ENCODE data around the gene CD177. TPM values are rescaled to one million over a fixed set of nuclear protein-coding genes. Genes with fewer than 3 reads are reported as not detected.
"Not testable (repeated sequence)": the region's sequence is repeated elsewhere in the genome, so short reads cannot be mapped to it uniquely, and the experiment has no call there.

CD177 gene
- total RNA-seq, 1 donor from 2014 or later: not detected

- Mint-ChIP-seq H3K9me3 (no peaks in the 10 kb centered on the region), H3K4me3 (no peak overlapping the region), H3K36me3 (ENCODE audit: low read depth) (no peaks in the 10 kb centered on the region), H3K27me3 (ENCODE audit: insufficient read depth) (peaks cover 2% of the 10 kb centered on the region), H3K4me1 (ENCODE audit: low read depth) (no peaks in the 10 kb centered on the region), H3K27ac (no peak overlapping the region)
- intact Hi-C loops (cut with micrococcal nuclease): no loop called here
- DNase-seq (ENCODE audit: low spot score): no peak
Observed at GRCh38 chr19:43318796-43319314, 34.6 kb upstream of the CD177 start.

- intact Hi-C loops (cut with micrococcal nuclease): no loop called here
- Mint-ChIP-seq H3K4me3 (no peak overlapping the region), H3K9me3 (no peaks in the 10 kb centered on the region), H3K27ac (no peak overlapping the region), H3K27me3 (ENCODE audit: insufficient read depth) (peaks cover 2% of the 10 kb centered on the region), H3K4me1 (ENCODE audit: low read depth) (no peaks in the 10 kb centered on the region), H3K36me3 (ENCODE audit: low read depth) (no peaks in the 10 kb centered on the region)
- no peak for DNase-seq (ENCODE audit: low spot score)
Observed at GRCh38 chr19:43320546-43320945, 32.9 kb upstream of the CD177 start.

GRCh38 chr19:43326761-43327160 is 26.7 kb upstream of the CD177 start:
- H3K4me3 Mint-ChIP-seq; H3K27ac Mint-ChIP-seq; intact Hi-C loops (cut with micrococcal nuclease); H3K36me3 Mint-ChIP-seq (ENCODE audit: low read depth); H3K4me1 Mint-ChIP-seq (ENCODE audit: low read depth); H3K27me3 Mint-ChIP-seq (ENCODE audit: insufficient read depth); H3K9me3 Mint-ChIP-seq; DNase-seq (ENCODE audit: low spot score): not testable (repeated sequence)

GRCh38 chr19:43328561-43328960 is 24.9 kb upstream of the CD177 start:
- H3K36me3 Mint-ChIP-seq (ENCODE audit: low read depth); DNase-seq (ENCODE audit: low spot score); H3K27ac Mint-ChIP-seq; H3K27me3 Mint-ChIP-seq (ENCODE audit: insufficient read depth); H3K9me3 Mint-ChIP-seq; H3K4me1 Mint-ChIP-seq (ENCODE audit: low read depth); H3K4me3 Mint-ChIP-seq; intact Hi-C loops (cut with micrococcal nuclease): not testable (repeated sequence)

GRCh38 chr19:43329049-43329448 is 24.4 kb upstream of the CD177 start:
- H3K9me3 Mint-ChIP-seq; DNase-seq (ENCODE audit: low spot score); H3K27me3 Mint-ChIP-seq (ENCODE audit: insufficient read depth); H3K27ac Mint-ChIP-seq; H3K4me3 Mint-ChIP-seq; intact Hi-C loops (cut with micrococcal nuclease); H3K36me3 Mint-ChIP-seq (ENCODE audit: low read depth); H3K4me1 Mint-ChIP-seq (ENCODE audit: low read depth): not testable (repeated sequence)

GRCh38 chr19:43329989-43330388 is 23.5 kb upstream of the CD177 start:
- Mint-ChIP-seq H3K4me3 (no peak overlapping the region), H3K36me3 (ENCODE audit: low read depth) (no peaks in the 10 kb centered on the region), H3K27ac (no peak overlapping the region), H3K9me3 (no peaks in the 10 kb centered on the region), H3K27me3 (ENCODE audit: insufficient read depth) (no peaks in the 10 kb centered on the region), H3K4me1 (ENCODE audit: low read depth) (no peaks in the 10 kb centered on the region)
- no peak for DNase-seq (ENCODE audit: low spot score)
- intact Hi-C loops (cut with micrococcal nuclease): no loop called here

- Mint-ChIP-seq H3K9me3 (no peaks in the 10 kb centered on the region), H3K27me3 (ENCODE audit: insufficient read depth) (no peaks in the 10 kb centered on the region), H3K4me3 (no peak overlapping the region), H3K36me3 (ENCODE audit: low read depth) (no peaks in the 10 kb centered on the region), H3K27ac (no peak overlapping the region), H3K4me1 (ENCODE audit: low read depth) (no peaks in the 10 kb centered on the region)
- intact Hi-C loops (cut with micrococcal nuclease): no loop called here
- DNase-seq (ENCODE audit: low spot score): no peak
Observed at GRCh38 chr19:43330726-43331434, 22.6 kb upstream of the CD177 start.

GRCh38 chr19:43331435-43332010 is 22.0 kb upstream of the CD177 start:
- Mint-ChIP-seq H3K27ac (no peak overlapping the region), H3K9me3 (no peaks in the 10 kb centered on the region), H3K4me1 (ENCODE audit: low read depth) (no peaks in the 10 kb centered on the region), H3K4me3 (no peak overlapping the region), H3K36me3 (ENCODE audit: low read depth) (no peaks in the 10 kb centered on the region), H3K27me3 (ENCODE audit: insufficient read depth) (no peaks in the 10 kb centered on the region)
- intact Hi-C loops (cut with micrococcal nuclease): no loop called here
- no peak for DNase-seq (ENCODE audit: low spot score)

- Mint-ChIP-seq H3K9me3 (no peaks in the 10 kb centered on the region), H3K4me1 (ENCODE audit: low read depth) (no peaks in the 10 kb centered on the region), H3K4me3 (no peak overlapping the region), H3K27ac (no peak overlapping the region), H3K36me3 (ENCODE audit: low read depth) (no peaks in the 10 kb centered on the region), H3K27me3 (ENCODE audit: insufficient read depth) (no peaks in the 10 kb centered on the region)
- intact Hi-C loops (cut with micrococcal nuclease): no loop called here
- no peak for DNase-seq (ENCODE audit: low spot score)
Observed at GRCh38 chr19:43332058-43332922, 21.2 kb upstream of the CD177 start.

GRCh38 chr19:43336508-43336907 is 17.0 kb upstream of the CD177 start:
- H3K4me3 Mint-ChIP-seq: not testable (repeated sequence)

GRCh38 chr19:43337737-43338136 is 15.7 kb upstream of the CD177 start:
- H3K9me3 Mint-ChIP-seq: no peaks in the 10 kb centered on the region

More at GRCh38 chr19:43336508-43336907, 17.0 kb upstream of the CD177 start:
- intact Hi-C loops (cut with micrococcal nuclease); H3K27me3 Mint-ChIP-seq (ENCODE audit: insufficient read depth); H3K9me3 Mint-ChIP-seq; H3K4me1 Mint-ChIP-seq (ENCODE audit: low read depth); H3K36me3 Mint-ChIP-seq (ENCODE audit: low read depth); DNase-seq (ENCODE audit: low spot score); H3K27ac Mint-ChIP-seq: not testable (repeated sequence)

GRCh38 chr19:43338530-43338929 is 15.0 kb upstream of the CD177 start:
- no peaks in the 10 kb centered on the region for H3K27me3 Mint-ChIP-seq (ENCODE audit: insufficient read depth)
- no peaks in the 10 kb centered on the region for H3K9me3 Mint-ChIP-seq
- no peak for DNase-seq (ENCODE audit: low spot score)
- no peak overlapping the region for H3K27ac Mint-ChIP-seq
- no peak overlapping the region for H3K4me3 Mint-ChIP-seq
- intact Hi-C loops (cut with micrococcal nuclease): no loop called here
- no peaks in the 10 kb centered on the region for H3K4me1 Mint-ChIP-seq (ENCODE audit: low read depth)
- H3K36me3 Mint-ChIP-seq (ENCODE audit: low read depth): no peaks in the 10 kb centered on the region

More at GRCh38 chr19:43337737-43338136, 15.7 kb upstream of the CD177 start:
- Mint-ChIP-seq H3K27ac (no peak overlapping the region), H3K4me3 (no peak overlapping the region), H3K27me3 (ENCODE audit: insufficient read depth) (no peaks in the 10 kb centered on the region), H3K36me3 (ENCODE audit: low read depth) (no peaks in the 10 kb centered on the region), H3K4me1 (ENCODE audit: low read depth) (no peaks in the 10 kb centered on the region)
- intact Hi-C loops (cut with micrococcal nuclease): no loop called here
- no peak for DNase-seq (ENCODE audit: low spot score)

Measured in activated T-helper 1 cell treated with anti-CD3 and anti-CD28 coated beads, Interleukin-12 subunit alpha, Interleukin-12 subunit beta, Interleukin-2, Interleukin-4 antibody, amounts not matched to agents 30 ng/mL and 10 ng/mL and 1 ng/mL, durations not matched to agents 14 hours and 24 hours and 36 hours (primary cell).